Effector CD4-positive, alpha-beta T cell (primary cell): Measurements from ENCODE around the gene RIMBP3C. TPM values are rescaled to one million over a fixed set of nuclear protein-coding genes. Genes with fewer than 3 reads are reported as not detected.
"Not testable (repeated sequence)": the region's sequence is repeated elsewhere in the genome, so short reads cannot be mapped to it uniquely, and the experiment has no call there.

Source experiments
- DNase-seq: peaks from one replicate; pipeline ENCODE4 v3.0.0-alpha.2; 2020
- total RNA-seq: gene quantifications from one replicate; lab custom pipeline; 2026; lab: John Stamatoyannopoulos, UW

The RIMBP3C gene
- not detected for total RNA-seq

- not testable (repeated sequence) for DNase-seq
Measured at GRCh38 chr22:21551361-21551760, at the start of gene RIMBP3C. TSS of gene RIMBP3C (minus strand) at chr22:21551461. CDS start at chr22:21550976, 485 bp downstream.

DNA sequence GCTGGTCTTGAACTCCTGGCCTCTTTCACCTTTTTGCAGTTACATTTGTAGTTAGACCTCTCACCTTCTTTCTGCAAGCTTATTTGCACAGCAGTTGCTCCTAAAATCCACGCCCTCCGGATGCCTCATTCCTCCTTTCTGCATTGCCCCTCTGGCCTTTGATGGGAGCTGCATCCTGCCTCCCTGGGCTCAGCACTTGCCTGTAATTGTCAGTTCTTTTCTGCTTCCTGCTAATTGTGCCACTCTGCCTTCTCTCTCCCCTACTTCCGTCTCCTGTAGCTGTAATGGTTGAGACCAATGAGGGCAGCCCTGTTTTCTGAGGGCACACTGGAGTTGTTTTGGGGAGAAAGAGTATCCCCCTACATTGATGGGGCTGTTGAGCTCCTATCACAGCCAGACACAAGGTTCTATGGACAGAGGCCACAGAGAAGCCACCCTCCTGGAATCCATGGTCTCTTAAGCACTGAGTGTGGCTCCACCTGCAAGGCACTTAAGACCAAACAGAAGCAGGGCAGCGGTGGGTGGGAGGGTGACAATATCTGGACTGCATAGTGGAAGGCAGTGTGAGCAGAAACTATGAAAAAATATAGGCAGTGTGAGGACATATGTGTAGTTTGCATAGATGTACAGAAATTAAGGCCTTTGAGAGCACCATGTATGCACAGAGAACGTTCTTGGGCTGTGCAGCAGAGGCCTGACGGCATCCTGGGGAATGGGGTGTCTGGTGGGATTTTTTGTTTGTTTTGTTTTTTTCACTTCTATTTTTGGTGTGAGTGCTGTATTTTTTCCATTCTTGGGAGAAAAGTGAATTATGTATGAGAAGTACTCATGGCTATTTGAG, 48.0 kb upstream of the RIMBP3C start:
- no peak for DNase-seq

- DNase-seq = no peak
Measured at GRCh38 chr22:21598302-21598701, 47.0 kb upstream of the RIMBP3C start.

GRCh38 chr22:21596356-21597135, 45.3 kb upstream of the RIMBP3C start:
- DNase-seq = not testable (repeated sequence)

- no peak for DNase-seq
Measured at GRCh38 chr22:21594865-21595452, 43.7 kb upstream of the RIMBP3C start.

GRCh38 chr22:21593406-21594232, 42.4 kb upstream of the RIMBP3C start:
- no peak for DNase-seq

- no peak for DNase-seq
Measured at GRCh38 chr22:21592422-21592821, 41.2 kb upstream of the RIMBP3C start.

- no peak for DNase-seq
Measured at GRCh38 chr22:21591695-21592094, 40.4 kb upstream of the RIMBP3C start.

DNA sequence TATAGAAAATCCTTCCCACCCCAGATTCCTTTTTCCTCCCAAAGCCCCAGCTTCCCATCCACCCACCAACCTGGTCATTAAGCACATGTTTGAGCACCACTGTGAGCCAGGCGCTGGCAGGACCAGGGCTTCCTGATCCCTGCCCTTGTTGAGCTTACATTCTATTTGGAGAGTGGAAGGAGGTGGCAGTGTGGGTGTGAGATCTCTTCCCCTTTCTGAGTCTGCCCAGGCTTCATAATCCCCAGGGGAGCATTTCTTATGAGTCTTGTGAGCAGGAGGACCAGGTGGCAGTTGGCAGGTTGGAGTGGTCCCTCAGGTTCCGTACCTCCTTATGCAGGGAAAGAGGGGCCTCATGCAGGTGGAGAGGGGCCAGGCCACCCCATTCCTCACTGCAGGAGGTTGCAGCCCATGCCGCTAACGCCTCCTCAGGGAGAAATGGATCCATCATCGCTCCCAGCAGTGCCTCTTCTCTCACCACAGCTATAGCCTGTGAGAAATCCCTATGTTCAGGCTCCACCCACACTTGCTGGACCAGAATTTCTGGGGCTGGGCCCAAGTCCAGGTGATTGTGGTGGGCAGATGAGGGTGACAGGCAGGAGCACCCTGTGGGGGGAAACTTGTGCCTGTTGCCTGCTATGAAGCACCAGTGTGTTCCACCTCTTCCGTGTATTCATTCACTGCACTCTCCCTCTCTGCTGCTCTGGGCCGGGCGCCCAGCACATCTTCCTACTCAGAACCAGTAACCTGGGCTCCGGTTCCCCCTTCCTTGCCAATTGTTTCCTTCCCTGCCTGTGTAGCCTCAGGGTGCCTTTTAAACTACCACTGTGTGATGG, 39.8 kb upstream of the RIMBP3C start:
- DNase-seq = no peak

DNA sequence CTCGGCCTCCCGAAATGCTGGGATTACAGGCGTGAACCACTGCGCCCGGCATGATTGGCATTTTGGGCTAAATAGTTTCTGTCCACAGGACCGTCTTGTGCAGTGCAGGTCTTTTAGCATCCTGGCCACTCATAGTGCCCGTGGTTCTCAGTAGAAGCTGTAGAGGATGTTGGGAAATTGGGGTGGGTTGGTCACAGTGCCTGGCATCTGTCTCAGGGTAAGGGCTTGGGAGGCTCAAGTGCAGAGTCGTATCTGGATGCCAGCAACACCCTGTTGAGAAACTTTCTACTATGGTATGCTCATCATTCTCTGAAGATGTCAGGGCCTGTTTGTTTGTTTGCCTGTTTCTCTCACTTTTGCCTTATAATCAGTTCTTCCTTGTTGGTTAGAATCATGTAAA, 38.1 kb upstream of the RIMBP3C start:
- DNase-seq = no peak

- DNase-seq = no peak
Measured at GRCh38 chr22:21587803-21588611, 36.7 kb upstream of the RIMBP3C start.

GRCh38 chr22:21585389-21585788, 34.1 kb upstream of the RIMBP3C start:
- DNase-seq = no peak

DNA sequence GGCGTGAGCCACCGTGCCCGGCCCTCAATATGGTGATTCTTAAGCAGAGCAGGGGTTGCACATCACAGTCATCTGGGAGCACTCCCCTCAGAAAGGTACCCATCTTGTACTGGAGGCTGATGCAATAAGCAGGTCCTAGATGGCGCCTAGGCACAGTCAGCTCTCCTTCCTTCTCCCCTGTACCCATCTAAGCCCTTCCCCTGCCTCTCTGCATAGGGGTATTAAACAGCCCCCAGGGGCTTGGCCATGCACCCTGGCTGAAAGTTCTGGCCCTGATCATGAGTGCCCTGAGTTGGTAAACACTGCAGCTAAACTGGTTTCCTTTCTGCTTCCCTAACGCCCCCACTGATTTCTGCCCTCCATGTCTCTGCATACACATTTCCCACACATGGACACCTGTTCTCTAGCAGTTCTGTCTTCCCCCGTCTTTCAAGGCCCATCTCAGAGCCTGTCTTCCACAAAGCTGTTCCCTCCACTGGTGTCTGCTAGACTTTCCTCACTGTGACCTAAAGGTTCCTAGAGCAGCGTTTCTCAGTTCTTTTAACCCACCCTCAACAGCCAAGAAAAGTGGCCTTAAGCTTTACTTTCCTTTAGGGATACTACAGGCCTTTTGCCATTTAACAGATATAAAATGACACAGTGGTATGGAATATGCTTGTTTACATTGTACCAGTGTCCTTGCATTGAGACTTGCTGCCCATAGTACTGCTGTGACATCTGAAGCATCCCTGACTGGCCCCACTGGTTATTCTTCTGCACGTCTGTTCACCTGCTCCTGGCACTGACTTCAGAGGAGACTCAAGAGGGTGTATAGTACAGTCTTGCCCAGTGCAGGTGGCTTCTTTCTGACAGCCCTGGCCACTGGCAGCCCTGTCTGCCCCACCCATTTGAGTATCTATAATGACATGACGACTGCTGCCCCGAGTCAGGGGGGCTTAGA, 31.8 kb upstream of the RIMBP3C start:
- DNase-seq = no peak

- DNase-seq = not testable (repeated sequence)
Measured at GRCh38 chr22:21581009-21581713, 29.9 kb upstream of the RIMBP3C start.

DNA sequence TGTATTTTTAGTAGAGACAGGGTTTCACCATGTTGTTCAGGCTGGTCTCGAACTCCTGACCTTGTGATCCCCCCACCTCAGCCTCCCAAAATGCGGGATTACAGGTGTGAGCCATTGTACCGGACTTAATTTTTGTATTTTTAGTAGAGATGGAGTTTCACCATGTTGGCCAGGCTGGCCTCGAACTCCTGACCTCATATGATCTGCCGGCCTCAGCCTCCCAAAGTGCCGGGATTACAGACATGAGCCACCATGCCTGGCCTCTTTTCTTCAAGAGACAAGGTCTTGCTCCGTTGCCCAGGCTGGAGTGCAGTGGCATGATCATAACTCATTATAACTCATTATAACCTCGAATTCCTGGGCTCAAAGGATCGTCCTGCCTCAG, 29.4 kb upstream of the RIMBP3C start:
- DNase-seq = not testable (repeated sequence)

DNA sequence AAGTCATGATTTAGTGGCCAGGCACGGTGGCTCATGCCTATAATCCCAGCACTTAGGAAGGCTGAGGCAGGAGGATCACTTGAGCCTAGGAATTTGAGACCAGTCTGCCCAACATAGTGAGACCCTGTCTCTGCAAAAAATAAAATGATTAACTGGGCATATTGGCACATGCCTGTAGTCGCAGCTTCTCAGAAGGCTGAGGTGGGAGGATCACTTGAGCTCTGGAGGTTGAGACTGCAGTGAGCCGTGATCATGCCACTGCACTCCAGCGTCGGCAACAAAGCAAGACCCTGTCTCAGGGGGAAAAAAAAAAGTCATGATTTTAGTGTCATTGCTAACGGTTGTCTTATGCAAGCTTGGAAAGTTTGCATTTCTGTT, 28.2 kb upstream of the RIMBP3C start:
- no peak for DNase-seq

DNA sequence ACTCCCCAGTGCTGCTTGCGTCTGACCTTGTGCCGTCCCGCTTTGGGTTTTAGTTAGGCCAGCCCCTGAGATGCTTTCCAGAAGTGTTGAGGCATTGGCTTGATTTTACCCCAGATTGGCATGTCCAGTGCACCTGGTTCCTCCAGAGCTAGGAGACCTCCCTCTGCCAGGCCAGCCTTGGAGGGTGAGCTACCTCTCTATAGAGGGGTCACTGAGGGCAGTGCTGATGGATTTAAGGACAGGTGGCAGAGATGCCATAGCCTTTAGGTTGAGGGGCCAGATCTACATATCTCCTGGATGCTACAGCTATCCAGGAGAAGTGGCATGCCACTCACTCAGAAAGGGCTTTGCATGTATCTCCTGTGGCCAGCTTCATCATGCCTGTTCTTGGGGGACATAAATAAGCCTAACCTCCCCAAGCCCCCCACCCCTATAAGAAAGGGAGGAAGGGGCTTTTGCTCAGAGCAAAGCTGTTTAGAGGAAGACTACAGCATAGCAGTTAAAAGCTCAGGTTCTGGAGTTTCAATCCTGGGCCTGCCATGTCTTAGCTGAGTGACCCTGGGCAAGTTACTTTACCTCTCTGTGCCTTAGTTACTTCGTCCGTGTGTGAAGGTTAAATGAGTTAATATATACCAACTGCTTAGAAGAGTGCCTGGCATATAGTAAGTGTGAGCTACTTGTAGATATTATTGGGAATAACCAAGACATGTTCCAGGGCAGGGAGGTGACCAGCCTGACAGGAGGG, 22.7 kb upstream of the RIMBP3C start:
- no peak for DNase-seq

DNA sequence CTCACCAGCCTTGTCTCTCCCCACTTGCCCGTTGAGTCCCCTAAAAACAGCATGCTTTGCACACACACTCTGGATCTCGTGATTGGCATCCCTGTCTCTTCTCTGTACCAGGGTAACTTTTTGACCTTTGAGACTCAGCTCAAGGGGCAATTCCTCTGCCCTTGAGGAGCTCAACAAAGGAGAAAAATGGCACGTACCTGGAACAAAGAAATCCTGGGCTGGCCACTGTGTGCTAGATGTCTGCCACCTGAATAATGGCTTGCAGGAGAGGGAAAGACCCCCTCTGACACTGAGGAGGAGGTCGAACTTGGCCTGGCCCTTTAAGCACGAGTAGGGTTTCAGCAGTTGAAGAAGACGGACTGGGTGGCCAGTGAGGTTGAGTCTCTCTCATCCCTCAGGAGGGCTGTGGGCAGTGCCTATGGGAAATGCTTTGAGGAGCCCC, 22.1 kb upstream of the RIMBP3C start:
- no peak for DNase-seq
